GM20000 (cell line): ENCODE results near the gene CORO2B.

ENCODE experiments used
- DNase-seq: peaks from one replicate; pipeline ENCODE4 v3.0.0; 2012; ENCODE audit warnings: low spot score
- TF ChIP-seq, protein P1 (sequence below): IDR thresholded peaks from 2 replicates; pipeline ENCODE4 v1.5.1; 2012; ENCODE audit warnings: mild to moderate bottlenecking, control low read depth; ENCODE audit errors: extremely low read depth, missing control alignments

CORO2B gene

DNA sequence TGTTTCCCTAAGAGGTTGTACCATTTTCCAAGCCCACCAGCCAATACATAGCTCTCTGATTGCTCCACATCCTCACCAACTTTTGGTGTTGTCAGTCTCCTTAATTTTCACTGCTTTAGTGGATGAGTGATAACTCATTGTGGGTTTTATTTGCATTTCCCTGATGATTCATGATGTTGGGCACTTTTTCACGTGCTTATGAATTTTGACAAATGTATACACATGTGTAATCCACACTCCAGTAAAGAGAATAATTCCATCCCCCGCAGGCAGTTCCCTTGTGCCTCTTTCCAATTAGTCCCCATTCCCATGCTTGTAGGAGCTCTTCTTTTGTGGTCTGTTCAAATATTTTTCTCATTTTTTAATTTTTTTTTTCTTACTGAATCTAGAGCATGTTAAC lies 189.5 kb downstream of the CORO2B start:
- DNase-seq, result no peak

DNA sequence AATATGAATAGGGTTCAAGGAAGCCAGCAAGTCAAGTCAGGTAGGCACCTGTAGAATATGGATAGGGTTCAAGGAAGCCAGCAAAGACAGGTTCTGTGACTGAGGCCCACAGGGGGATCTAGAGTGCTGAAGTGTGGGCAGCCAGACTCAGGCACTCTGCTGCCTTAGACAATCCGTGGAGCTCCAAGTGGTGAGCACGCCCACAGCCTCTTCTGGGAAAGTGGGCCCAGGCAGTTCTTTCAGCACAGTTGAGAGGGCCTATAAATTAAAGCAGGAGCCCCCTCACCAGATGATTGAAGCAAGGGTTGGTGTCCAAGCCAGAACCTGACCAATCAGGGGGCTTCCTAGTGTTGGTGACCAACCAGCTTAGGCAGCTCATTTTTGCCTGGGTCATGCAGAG lies 190.9 kb downstream of the CORO2B start:
- DNase-seq, result no peak

More for the DNA sequence above, 189.5 kb downstream of the CORO2B start:
- TF ChIP-seq, protein P1, sequence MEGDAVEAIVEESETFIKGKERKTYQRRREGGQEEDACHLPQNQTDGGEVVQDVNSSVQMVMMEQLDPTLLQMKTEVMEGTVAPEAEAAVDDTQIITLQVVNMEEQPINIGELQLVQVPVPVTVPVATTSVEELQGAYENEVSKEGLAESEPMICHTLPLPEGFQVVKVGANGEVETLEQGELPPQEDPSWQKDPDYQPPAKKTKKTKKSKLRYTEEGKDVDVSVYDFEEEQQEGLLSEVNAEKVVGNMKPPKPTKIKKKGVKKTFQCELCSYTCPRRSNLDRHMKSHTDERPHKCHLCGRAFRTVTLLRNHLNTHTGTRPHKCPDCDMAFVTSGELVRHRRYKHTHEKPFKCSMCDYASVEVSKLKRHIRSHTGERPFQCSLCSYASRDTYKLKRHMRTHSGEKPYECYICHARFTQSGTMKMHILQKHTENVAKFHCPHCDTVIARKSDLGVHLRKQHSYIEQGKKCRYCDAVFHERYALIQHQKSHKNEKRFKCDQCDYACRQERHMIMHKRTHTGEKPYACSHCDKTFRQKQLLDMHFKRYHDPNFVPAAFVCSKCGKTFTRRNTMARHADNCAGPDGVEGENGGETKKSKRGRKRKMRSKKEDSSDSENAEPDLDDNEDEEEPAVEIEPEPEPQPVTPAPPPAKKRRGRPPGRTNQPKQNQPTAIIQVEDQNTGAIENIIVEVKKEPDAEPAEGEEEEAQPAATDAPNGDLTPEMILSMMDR, result no peak

DNA sequence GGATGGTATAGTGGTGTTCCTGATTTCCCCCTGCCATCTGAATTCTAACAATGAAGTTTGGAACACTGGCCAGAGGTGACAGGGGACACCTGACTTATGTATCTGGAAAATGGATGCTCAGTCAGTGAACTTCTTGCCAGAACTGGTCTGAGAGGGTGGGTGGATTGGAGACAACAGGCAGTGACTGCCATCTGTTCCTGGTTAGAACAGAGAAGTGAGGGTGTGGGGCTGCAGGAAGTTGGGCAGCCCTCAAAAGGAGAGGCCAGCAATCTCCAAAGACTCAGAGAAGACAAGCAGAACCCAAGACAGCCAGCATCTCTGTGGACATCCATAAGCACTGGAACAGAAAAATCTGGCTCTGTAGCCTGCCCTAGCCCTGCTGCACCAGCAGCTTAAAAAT lies 191.4 kb downstream of the CORO2B start:
- no peak for DNase-seq
- TF ChIP-seq, protein P1, result no peak

More for the DNA sequence above, 190.9 kb downstream of the CORO2B start:
- TF ChIP-seq, protein P1, result no peak

DNA sequence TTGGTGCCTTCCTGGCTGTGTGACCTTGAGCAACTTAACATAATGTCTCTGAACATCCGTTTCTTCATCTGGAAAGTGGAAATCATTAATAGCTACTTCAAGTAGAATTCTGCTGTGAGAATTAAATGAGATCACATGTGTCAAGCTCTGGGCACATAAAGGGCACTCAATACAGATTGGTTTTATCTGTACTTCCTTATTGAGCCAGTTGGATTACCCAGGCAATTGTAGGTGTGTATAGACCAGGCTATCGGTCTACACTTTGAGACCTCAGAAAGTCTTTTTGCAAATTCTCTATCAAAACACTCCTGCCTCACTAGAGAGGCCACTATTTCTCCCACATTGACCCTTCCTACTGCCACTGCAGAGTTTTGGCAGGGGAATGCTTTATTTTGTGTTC lies 194.2 kb downstream of the CORO2B start:
- DNase-seq, result no peak
- TF ChIP-seq, protein P1, result no peak

DNA sequence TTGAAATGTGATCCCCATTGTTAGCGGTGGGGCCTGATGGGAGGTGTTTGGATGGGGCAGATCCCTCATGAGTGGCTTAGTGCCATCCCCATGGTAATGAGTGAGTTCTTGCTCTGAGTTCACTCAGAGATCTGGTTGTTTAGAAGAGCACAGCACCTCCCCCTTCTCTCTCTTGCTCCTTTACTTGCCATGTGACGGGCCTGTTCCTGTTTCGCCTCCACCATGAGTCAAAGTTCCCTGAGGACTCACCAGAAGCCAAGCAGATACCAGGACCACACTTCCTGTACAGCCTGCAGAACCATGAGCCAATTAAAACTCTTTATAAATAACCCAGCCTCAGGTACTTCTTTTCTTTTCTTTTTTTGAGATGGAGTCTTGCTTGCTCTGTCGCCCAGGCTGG lies 195.3 kb downstream of the CORO2B start:
- TF ChIP-seq, protein P1, result no peak
- no peak for DNase-seq

DNA sequence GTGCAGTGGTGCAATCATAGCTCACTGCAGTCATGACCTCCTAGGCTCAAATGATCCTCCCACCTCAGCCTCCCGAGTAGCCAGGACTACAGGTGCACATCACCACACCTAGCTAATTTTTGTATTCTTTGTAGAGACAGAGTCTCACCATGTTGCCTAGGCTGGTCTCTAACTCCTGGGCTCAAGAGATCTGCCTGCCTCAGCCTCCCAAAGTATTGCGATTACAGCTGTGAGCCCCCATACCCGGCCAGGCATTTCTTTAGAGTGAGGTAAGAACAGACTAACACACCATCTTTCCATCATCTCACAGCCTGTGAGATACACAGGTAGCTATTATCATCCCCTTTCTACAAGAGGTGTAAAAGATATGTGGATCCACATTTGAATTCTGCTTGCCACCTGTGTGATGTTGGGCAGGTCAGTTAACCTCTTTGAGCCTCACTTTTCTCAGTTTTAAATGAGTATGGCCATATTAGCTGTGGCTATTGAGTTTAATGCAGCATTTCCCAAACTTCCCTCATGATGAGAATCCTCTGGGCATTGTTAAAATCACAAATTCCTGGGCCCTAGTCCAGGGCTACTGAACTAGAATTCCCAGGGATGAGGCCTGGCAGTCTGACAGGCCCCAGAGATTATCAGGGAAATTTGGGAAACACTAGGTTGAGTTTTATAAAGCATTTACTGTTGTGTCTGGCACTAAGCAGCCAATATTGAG lies 195.9 kb downstream of the CORO2B start:
- TF ChIP-seq, protein P1, result no peak
- DNase-seq, result no peak

DNA sequence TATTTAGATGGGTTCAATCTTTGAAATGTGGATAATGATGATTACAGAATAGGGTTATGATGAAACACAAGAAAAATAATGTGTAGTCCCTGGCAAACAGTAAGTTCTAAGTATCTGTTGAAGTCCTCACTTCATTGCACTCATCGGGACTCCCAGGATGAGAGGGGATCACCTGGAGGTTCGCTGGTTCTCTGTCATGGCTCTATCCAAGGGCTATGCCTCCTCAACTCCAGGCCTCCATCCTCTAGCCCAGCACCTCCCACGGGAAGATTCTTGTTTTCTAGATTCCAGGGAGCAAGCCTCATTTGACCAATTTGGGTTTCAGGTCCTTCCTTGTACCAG lies 196.4 kb downstream of the CORO2B start:
- TF ChIP-seq, protein P1, result no peak
- DNase-seq, result no peak
